OCI-LY7 (cell line): ENCODE results near the gene MTERF4. TPM values are rescaled to one million over a fixed set of nuclear protein-coding genes. Genes with fewer than 3 reads are reported as not detected.

Experiments used
- BruUV-seq: library from RNA; stranded (reverse); fragments of 400-500 nt; replicated peaks from 2 replicates; lab custom pipeline; 2021; lab: Mats Ljungman, UMichigan
- CTCF ChIA-PET: fragments of 300-600 bp; sonication (Branson Sonifier 250); formaldehyde crosslinking; loops from one replicate; lab custom pipeline; 2022; ENCODE audit warnings: antibody characterized with exemption; ENCODE audit not compliant: unreplicated experiment; lab: Charles Lee
- POLR2A ChIA-PET: fragments of 300-600 bp; sonication (Branson Sonifier 250); formaldehyde crosslinking; loops from one replicate; lab custom pipeline; 2022; ENCODE audit warnings: antibody characterized with exemption; lab: Charles Lee
- DNase-seq: peaks from one replicate; pipeline ENCODE4 v3.0.0-alpha.2; 2015; ENCODE audit warnings: low spot score
- H2AFZ ChIP-seq: fragments of 200-600 bp; sonication (generic), shearing (Covaris generic); 2 replicates; pipeline ENCODE4 v1.6.1; 2014; ENCODE audit warnings: mild to moderate bottlenecking, antibody characterized with exemption, low read length, moderate library complexity
- H3K27ac ChIP-seq: fragments of 200-600 bp; sonication (generic); 2 replicates; pipeline ENCODE4 v1.5.1; 2014; ENCODE audit warnings: mixed run types, low read depth, mild to moderate bottlenecking, moderate library complexity, low read length, inconsistent platforms; ENCODE audit not compliant: poor library complexity, severe bottlenecking
- H3K36me3 ChIP-seq: fragments of 200-600 bp; sonication (generic); 2 replicates; pipeline ENCODE4 v1.6.1; 2014; ENCODE audit warnings: mild to moderate bottlenecking, antibody characterized with exemption, low read length, moderate library complexity, mixed read lengths; ENCODE audit not compliant: insufficient read depth
- H3K4me1 ChIP-seq: fragments of 200-600 bp; sonication (generic); 2 replicates; pipeline ENCODE4 v1.5.1; 2014; ENCODE audit warnings: mild to moderate bottlenecking, low read length; ENCODE audit not compliant: insufficient read depth, poor library complexity, severe bottlenecking
- H3K4me2 ChIP-seq: fragments of 200-600 bp; sonication (generic); 2 replicates; pipeline ENCODE4 v1.6.1; 2014; ENCODE audit warnings: mild to moderate bottlenecking, low read length
- H3K4me3 ChIP-seq: fragments of 200-600 bp; sonication (generic); 2 replicates; pipeline ENCODE4 v1.5.1; 2014; ENCODE audit warnings: mild to moderate bottlenecking, low read depth, low read length; ENCODE audit not compliant: poor library complexity, severe bottlenecking
- H3K79me2 ChIP-seq: fragments of 200-600 bp; sonication (generic); 2 replicates; pipeline ENCODE4 v1.6.1; 2016; ENCODE audit warnings: low read depth, mild to moderate bottlenecking, low read length, moderate library complexity, mixed read lengths; ENCODE audit not compliant: insufficient read depth
- H3K9me2 ChIP-seq: fragments of 200-600 bp; sonication (generic); 2 replicates; pipeline ENCODE4 v1.6.1; 2016; ENCODE audit warnings: mild to moderate bottlenecking, low read length, mixed read lengths; ENCODE audit not compliant: insufficient read depth
- H3K9me3 ChIP-seq: fragments of 200-600 bp; sonication (generic); 2 replicates; pipeline ENCODE4 v1.6.1; 2014; ENCODE audit warnings: mild to moderate bottlenecking, mixed run types, low read length, mixed read lengths
- H4K20me1 ChIP-seq: fragments of 200-600 bp; sonication (generic); 2 replicates; pipeline ENCODE4 v1.6.1; 2014; ENCODE audit warnings: mild to moderate bottlenecking, antibody characterized with exemption, low read length, moderate library complexity, mixed read lengths; ENCODE audit not compliant: insufficient read depth
- CTCF ChIP-seq: fragments of 200-600 bp; sonication (generic); conservative IDR thresholded peaks from 2 replicates; pipeline ENCODE4 v1.5.1; 2014; ENCODE audit warnings: mild to moderate bottlenecking, antibody characterized with exemption, low read length, moderate library complexity, mixed read lengths
- EZH2phosphoT487 ChIP-seq: fragments of 200-600 bp; sonication (generic); IDR thresholded peaks from 2 replicates; pipeline ENCODE4 v1.6.1; 2018; ENCODE audit warnings: low read depth, borderline replicate concordance, mild to moderate bottlenecking, mixed run types, antibody characterized with exemption, low read length, moderate library complexity, mixed read lengths
- intact Hi-C: fragments of 100-400 bp; cut with micrococcal nuclease; formaldehyde crosslinking; loops from one replicate; pipeline ENCODE4 v1.10.0; 2022; ENCODE audit not compliant: unreplicated experiment
- total RNA-seq, 2 experiments: library from RNA; depleted of rRNA in 1 of 2; stranded (reverse); fragments of >200 nt in 1 of 2; shearing (Covaris generic) in 1 of 2; gene quantifications; 2 replicates each; pipeline ENCODE4 v1.2.3, GENCODE V29; 2014 to 2022

MTERF4 gene
- total RNA-seq, 2 experiments from 2014 or later = 48.2 to 58.9 TPM

- Histone ChIP-seq H2AFZ (no peak overlapping the region), H3K27ac (no peak overlapping the region), H3K4me1 (no peaks in the 10 kb centered on the region), H3K79me2 (no peaks in the 10 kb centered on the region), H3K9me3 (no peaks in the 10 kb centered on the region), H3K9me2 (no peaks in the 10 kb centered on the region), H4K20me1 (no peaks in the 10 kb centered on the region), H3K4me3 (no peak overlapping the region), H3K4me2 (no peak overlapping the region), H3K36me3 (peaks cover 70% of the 10 kb centered on the region)
- BruUV-seq = no TSS peak
- ChIA-PET POLR2A (no interaction called here), CTCF (no interaction called here)
- intact Hi-C loops = no loop called here
- TF ChIP-seq CTCF (no peak), EZH2phosphoT487 (no peak)
- no peak for DNase-seq
These were observed 35.4 kb upstream of the MTERF4 start for GRCh38 chr2:241137276-241138190.

GRCh38 chr2:241136661-241137260 lies 34.7 kb upstream of the MTERF4 start:
- Histone ChIP-seq H3K79me2 (no peaks in the 10 kb centered on the region), H3K9me3 (no peaks in the 10 kb centered on the region), H3K4me1 (no peaks in the 10 kb centered on the region), H4K20me1 (no peaks in the 10 kb centered on the region), H3K4me3 (no peak overlapping the region), H3K4me2 (no peak overlapping the region), H3K27ac (no peak overlapping the region), H3K9me2 (no peaks in the 10 kb centered on the region), H3K36me3 (peaks cover 68% of the 10 kb centered on the region), H2AFZ (no peak overlapping the region)
- TF ChIP-seq CTCF (no peak), EZH2phosphoT487 (no peak)
- no peak for DNase-seq
- CTCF ChIA-PET = no interaction called here
- POLR2A ChIA-PET = no interaction called here
- no TSS peak for BruUV-seq
- intact Hi-C loops = no loop called here

- no peak overlapping the region for H3K4me3 ChIP-seq
- H3K9me3 ChIP-seq = no peaks in the 10 kb centered on the region
- BruUV-seq = no TSS peak
- no peak overlapping the region for H3K4me2 ChIP-seq
- ChIA-PET POLR2A (no interaction called here), CTCF (no interaction called here)
- peaks cover 72% of the 10 kb centered on the region for H3K36me3 ChIP-seq
- H3K79me2 ChIP-seq = no peaks in the 10 kb centered on the region
- no peaks in the 10 kb centered on the region for H3K4me1 ChIP-seq
- intact Hi-C loops = no loop called here
- DNase-seq = no peak
- H2AFZ ChIP-seq = no peak overlapping the region
- TF ChIP-seq CTCF (no peak), EZH2phosphoT487 (no peak)
- H4K20me1 ChIP-seq = no peaks in the 10 kb centered on the region
- no peak overlapping the region for H3K27ac ChIP-seq
- H3K9me2 ChIP-seq = no peaks in the 10 kb centered on the region
These were observed 34.1 kb upstream of the MTERF4 start for GRCh38 chr2:241136191-241136590.
